GM06990 (cell line): ENCODE data around the gene TREM2.

Experiments
- DNase-seq: peaks from one replicate; pipeline ENCODE4 v3.0.0-alpha.2; 2011; ENCODE audit not compliant: insufficient read length; ENCODE audit errors: extremely low read depth
- H3K27me3 ChIP-seq: replicated peaks from 2 replicates; pipeline ENCODE4 v1.6.0; 2011; ENCODE audit warnings: low read length; ENCODE audit not compliant: control insufficient read depth, insufficient read depth
- H3K36me3 ChIP-seq: 2 replicates; pipeline ENCODE4 v1.5.1; 2011; ENCODE audit warnings: low read length; ENCODE audit not compliant: control insufficient read depth, insufficient read depth
- H3K4me3 ChIP-seq: replicated peaks from 2 replicates; pipeline ENCODE4 v1.5.1; 2011; ENCODE audit warnings: low read depth, mild to moderate bottlenecking, control low read depth, low read length
- CTCF ChIP-seq: IDR thresholded peaks from 2 replicates; pipeline ENCODE4 v1.5.1; 2011; ENCODE audit warnings: low read length, control low read depth, mild to moderate bottlenecking, inconsistent platforms; ENCODE audit not compliant: insufficient read depth, poor library complexity, severe bottlenecking

The TREM2 gene

DNA sequence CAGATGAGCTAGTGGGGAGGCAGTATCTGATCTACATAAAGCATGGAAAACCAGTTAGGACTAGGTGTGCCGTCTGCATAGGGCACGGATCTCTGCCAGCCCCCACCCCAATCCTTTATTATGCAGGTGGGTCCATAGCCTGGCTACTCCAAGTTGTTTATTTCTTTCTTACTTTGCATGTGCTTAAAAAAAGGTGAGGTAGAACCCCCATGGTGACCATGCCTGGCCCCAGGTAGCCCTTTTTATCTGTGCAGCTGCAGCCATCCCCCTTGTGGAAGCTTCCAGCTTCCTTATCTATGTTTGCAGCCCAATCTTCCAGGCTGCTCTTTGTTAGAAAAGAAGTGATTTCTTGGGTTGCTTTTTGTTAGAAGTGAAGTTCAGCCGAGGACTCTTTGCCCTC, 9.0 kb upstream of the TREM2 start:
- TF ChIP-seq CTCF: no peak
- Histone ChIP-seq H3K36me3 (no peaks in the 10 kb centered on the region), H3K4me3 (no peak overlapping the region), H3K27me3 (no peaks in the 10 kb centered on the region; the same call in 1 of the 2 replicates)
- DNase-seq: no peak

- H3K27me3 ChIP-seq: no peaks in the 10 kb centered on the region; the same call in 1 of the 2 replicates
- H3K4me3 ChIP-seq: no peak overlapping the region
- TF ChIP-seq CTCF: no peak
- DNase-seq: no peak
- H3K36me3 ChIP-seq: no peaks in the 10 kb centered on the region
Observed at GRCh38 chr6:41170547-41171160, 7.7 kb upstream of the TREM2 start.

- no peak for DNase-seq
- Histone ChIP-seq H3K36me3 (no peaks in the 10 kb centered on the region), H3K27me3 (peaks cover 2% of the 10 kb centered on the region; the same call in 1 of the 2 replicates), H3K4me3 (no peak overlapping the region)
- TF ChIP-seq CTCF: no peak
Observed at GRCh38 chr6:41167173-41167963, 4.5 kb upstream of the TREM2 start.

- DNase-seq: no peak
- Histone ChIP-seq H3K36me3 (no peaks in the 10 kb centered on the region), H3K27me3 (peaks cover 3% of the 10 kb centered on the region), H3K4me3 (no peak overlapping the region)
- TF ChIP-seq CTCF: no peak
Observed at GRCh38 chr6:41164551-41165120, 1.7 kb upstream of the TREM2 start.

DNA sequence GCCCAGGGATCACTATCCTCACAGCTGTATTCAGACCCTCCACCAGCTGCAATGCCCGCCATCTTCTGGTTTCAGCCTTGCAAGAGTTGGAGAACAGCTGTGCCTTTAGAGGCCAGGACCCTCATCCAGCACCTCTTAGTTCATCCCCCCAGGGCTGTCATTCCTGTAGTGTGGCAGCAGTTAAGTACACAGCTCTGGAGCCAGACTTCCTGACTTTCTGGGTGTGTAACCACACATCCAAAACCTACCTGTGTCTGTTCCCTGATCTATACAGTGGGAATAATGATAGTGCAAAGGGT, 452 bp upstream of the TREM2 start:
- Histone ChIP-seq H3K4me3 (no peak overlapping the region), H3K27me3 (peaks cover 3% of the 10 kb centered on the region), H3K36me3 (no peaks in the 10 kb centered on the region)
- no peak for DNase-seq
- no peak for TF ChIP-seq CTCF
